Occipital lobe (tissue), 2 donors: ENCODE results near the gene FER1L5. TPM values are rescaled to one million over a fixed set of nuclear protein-coding genes. Genes with fewer than 3 reads are reported as not detected.

Experiments used
- DNase-seq: peaks from one replicate; lab custom pipeline; 2025; lab: John Stamatoyannopoulos, UW
- total RNA-seq: library from RNA; depleted of rRNA; stranded (reverse); fragments of >200 nt; gene quantifications from one replicate; pipeline ENCODE4 v1.2.3, GENCODE V29; 2014

The FER1L5 gene
- total RNA-seq, 1 donor from 2014 or later: 0.47 TPM

DNA sequence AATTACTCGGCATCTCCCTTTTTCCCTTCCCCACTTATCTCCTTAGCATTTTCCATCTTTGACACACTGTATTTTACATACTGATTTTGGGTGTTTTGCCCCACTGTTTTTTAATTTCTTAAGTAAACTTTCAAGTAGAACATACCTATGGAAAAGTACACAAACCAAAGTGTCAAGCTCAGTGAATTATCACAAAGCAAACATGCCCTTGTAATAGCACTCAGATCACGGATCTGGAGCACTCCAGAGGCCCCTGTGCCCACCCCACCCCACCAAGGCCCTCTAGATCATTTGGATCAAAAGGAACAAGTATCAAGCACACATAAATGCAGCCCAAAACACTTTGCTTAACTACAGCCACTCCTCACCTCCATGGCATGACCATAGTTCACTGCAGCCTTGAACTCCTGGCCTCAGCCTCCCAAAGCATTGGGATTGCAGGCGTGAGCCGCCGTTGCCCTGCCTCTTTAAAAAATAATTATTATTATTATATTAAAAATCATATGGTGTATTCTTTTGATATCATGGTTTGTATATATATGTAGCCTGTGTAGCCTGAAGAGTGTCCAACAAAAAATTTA lies 38.1 kb downstream of the FER1L5 start:
- DNase-seq: no peak

DNA sequence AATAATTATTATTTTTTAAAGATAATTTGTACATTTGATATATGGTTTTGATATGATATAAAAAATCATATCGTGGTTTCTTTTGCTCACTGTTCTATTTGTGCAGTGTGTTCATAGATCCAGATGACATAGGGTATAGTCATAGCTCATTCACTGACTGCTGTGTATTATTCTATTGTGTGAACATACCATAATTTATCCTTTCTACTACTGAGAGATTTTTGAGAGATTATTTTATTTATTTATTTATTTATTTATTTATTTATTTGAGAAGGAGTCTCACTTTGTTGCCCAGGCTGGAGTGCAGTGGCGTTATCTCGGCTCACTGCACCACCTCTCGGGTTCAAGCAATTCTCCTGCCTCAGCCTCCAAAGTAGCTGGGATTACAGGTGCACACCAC lies 39.0 kb downstream of the FER1L5 start:
- DNase-seq: no peak

DNA sequence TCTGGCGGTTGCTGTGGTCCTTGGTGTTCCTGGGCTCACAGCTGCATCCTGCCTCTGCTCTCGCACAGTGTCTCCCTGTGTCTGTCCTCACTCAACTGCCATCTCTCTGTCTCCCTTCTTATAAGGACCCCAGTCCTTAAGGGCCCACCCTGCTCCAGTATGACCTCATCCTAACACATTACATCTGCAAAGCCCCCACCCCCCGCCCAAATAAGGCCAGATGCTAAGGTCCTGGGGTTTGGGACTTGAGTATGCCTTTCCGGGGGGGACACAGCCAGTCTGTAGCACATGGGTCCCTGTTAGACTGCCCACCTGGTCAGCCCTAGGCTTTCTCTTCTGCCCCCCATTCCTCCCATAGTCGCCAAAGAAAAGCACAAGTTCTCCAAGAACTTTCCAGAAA lies 40.7 kb downstream of the FER1L5 start:
- DNase-seq: no peak

DNA sequence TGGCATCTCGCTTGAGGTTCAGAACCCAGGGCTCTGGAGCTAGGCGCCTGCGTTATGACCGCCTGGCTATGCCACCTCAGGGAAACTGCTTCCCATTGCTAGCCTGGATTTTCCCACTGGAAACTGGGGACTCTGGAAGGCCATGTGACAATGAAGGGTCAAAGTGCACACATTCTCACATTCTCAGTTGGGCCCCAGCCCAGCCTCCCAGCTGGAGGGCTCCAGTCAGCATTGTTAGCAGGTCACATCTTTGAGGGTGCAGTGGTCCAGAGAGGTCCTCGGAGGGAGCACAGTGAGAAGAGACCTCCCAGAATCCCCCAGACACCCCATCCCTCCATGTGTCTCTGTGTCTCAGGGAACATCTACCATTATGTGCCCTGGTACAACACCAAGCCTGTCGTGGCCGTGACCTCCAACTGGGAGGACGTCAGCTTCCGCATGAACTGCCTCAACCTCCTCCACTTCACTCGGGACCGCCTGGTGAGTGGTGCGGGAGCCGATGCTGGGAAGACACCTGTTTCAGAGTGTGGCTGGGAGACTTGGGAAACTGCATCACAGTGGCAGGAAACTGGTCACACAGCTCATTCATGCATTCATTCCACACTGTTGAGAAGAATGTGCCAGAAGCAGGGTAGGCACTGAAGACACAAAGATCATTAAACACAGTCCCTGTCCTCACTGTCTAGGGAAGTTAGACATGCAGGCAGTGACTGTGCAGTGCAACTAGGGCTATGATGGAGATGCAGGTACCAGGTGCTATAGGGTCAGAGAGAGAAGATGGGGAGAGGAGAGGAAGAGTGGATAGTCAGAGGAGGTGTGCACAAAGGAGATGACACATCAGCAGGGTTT lies 41.6 kb downstream of the FER1L5 start:
- DNase-seq: no peak

DNA sequence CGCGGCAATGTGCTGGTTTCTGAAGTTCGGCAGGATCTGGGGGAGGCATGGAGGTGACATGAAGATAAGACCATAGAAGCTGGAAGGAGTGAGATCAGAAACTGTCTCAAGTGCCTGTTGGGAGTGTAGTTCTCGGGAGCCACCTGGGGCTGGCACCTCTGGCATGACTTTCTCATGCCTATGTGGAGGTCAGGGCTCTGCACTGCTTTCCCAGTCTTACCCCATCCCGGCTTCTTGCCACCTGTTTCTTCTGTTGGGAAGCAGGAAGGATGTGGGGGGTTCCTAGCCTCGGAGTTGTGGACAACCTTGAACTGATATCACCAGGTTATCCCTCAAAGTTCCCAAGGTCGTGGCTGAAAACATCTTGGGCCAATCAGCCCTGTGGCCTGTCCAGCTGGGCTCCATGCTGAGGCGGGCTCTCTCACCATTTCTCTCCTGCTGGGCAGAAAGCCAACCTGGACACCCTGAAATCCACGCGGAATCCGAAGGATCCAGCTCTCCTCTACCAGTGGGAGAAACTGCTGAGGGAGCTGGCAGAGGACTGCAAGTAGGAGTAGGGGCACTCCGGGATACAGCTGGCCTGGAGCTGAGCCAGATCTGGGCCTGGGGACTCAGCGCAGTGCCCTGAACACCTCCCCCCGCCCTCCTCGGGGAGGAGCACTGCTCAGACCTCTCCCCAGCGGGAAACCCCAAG lies 42.5 kb downstream of the FER1L5 start:
- DNase-seq: no peak

DNA sequence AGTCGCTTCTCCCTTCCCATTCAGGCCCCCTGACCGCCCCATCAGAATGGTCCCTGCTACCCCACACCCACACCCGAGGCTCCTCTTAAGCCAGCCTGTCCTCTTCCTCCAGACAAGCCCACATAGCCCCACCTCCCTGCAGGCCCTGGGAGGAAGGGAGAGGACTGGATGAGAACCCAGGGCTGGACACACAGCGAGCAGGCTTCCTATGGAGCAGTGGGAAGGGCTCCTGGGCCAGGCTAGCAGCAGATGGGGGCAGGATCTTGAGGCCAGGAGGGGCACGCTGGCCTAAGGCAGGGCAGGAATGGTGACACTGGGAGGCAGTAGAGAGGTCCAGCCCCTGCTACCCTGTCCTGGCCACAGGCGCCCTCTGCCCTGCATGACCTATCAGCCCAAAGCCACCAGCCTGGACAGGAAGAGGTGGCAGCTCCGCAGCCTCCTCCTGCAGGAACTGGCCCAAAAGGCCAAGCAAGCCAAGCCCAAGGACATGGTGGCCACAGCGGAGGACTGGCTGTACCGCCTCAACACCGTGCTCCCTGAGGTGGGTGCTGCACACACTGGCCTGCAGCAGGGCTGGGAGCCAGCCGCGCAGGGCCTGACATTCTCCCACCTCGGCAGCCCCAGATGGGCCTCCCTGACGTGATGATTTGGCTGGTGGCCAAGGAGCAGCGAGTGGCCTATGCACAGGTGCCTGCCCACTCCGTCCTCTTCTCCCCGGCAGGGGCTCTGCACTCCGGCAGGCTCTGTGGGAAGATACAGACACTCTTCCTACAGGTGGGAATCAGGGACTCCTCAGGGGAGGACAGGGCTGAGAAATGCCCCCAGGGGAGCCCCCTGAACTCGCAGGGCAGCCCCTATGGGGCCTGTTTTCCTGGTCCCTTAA lies 43.3 kb downstream of the FER1L5 start:
- no peak for DNase-seq

DNA sequence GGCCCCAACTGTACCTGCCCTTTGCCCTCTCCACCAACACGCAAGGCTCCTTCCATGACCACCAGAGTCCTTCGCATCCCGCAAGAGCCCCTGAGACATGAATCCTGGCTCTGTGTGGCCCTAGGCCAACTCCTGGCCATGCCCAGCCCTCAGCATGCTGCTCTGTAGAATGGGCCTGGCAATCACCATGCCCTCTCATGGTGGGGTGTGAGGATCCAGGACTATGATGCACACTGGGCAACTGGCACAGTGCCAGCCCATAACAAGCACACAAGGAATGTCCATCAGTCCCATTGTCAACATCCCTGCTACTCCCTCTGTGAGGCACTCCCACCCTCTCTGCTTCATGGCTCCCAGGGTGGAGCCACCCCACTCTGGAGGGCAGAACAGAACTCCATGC lies 44.7 kb downstream of the FER1L5 start:
- DNase-seq: no peak

DNA sequence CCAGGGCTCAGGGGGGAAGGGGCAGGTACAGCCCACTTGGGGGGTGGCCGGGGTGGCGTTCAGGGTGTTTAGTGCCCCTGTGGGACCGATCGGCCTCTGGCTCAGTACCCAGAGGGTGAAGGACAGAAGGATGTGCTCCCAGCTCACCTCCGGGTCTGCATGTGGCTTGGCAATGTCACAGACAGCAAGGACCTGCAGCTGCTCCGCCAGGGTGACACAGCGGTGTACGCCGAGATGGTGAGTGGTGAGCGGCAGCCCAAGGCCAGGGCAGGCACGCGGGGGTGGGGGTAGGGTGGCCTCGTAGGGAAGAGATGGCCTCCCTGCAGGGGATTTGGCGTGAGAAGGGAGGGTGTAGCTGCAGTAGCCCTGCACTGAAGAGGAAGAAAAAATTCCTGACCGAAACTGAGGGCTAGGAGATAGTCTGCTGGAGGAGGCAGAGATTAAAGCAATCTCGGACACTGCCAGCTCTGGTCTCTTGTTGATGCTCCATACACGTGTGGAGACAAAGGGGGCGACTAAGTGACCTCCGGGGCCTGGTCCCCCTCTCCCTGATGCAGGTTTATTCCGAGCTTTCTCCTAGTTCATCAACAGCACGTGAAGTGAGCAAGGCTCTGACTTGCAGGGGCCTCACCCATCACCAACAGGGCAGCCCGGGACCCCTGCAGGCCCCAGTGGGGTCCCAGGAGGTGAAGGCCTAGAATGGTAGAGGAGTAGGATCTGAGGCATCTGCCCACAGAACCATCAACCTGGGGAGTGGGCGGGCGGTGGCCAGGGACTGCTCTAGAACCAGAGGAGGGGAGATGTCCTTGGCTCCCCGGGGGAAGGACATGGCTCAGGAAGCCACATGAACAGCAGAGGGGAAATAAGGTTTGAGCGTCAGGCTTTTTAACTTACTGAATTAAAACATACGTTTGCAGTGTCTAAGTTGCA lies 45.4 kb downstream of the FER1L5 start:
- no peak for DNase-seq

DNA sequence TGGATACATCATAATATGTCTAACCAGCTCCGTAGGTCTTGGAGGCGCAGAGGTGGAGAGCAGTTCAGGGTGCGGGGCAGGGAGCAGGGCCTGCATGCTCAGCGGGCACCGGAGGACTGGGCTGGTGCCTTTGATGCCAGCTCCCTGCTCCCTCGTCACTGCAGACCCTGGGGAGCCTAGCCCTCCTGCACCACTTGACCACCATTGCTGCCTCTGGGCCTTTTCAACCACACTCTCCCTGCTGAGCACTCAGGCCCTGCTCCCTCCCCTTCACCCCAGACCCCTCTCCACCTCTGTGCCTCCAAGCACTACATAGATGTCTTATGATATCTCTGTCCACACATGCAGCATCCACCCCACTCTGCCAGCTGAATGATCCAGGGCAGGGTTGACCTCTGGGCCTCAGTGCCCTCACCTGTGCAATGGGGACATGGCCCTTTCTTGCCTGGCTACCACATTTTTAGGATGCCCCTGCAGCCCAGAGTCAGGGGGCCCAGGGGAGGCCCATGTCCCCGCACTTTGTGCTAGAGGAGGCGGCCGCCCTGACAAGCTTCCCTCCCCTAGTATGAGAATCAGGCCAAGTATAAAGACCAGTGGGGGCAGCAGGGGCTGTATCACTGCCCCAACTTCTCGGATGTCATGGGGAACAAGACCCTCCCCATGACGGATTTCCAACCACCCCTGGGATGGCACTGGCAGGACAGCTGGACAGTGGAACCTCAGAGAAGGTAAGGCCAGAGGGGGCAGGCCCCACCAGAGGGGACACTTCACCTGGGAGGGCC lies 46.3 kb downstream of the FER1L5 start:
- no peak for DNase-seq

DNA sequence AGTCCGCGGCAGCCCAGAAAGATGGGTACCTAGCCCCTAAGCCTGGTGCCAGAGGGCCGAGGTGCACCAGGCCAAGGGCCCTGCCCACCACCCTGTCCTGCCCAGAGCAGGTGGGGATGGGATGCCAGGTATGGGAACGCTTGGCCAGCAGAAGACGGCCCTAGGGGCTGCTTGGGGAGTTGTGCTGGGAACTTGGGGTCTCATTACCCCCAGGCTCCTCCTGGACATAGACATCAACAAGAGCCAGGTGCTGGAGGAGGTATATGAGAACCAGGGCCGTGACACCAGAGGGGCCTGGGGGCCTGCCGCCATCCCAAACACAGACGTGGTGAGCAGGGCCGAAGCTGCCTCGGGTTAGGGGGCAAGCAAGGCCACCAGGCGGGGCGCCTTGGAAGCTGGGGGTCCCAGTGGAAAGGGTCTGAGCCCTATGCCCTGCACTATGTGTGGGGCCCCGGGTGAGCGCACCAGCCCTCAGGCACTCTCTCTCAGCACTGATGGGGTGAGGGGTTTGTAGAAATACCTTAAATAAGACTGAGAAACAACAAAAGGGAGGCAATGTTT lies 46.9 kb downstream of the FER1L5 start:
- no peak for DNase-seq

DNA sequence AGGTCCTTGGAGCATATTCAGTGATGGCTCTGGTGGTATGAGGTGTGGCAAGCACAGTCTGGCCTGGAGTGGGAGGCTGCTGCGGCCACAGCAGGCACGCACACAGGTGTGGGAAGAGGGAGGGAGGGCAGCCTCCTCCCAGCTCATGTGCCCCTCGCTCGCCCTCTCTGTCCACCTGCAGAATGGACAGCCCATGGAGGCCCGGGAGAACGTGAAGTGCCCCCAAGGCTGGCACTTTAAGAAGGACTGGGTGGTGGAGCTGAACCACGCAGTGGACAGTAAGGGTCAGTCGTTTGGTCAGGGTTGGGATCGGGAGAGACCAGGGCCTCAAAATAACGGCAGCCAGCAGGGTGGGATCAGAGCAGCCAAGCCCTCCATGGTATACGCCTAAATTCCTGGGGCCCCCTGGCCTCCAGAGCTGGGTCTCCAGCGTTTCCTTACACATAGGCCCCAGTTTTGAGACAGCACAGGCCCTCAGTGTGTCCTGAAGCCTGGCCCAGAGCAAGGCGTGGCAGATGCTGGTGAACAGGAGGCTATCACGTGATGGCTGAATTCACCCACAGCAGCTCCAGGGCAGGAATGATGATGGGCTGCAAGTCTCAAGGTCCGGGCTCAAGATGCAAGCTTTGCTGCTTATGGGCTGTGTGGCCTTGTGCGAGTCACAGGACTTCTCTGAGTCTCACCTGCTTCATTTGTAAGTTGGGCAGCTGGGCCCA lies 47.9 kb downstream of the FER1L5 start:
- DNase-seq: no peak

DNA sequence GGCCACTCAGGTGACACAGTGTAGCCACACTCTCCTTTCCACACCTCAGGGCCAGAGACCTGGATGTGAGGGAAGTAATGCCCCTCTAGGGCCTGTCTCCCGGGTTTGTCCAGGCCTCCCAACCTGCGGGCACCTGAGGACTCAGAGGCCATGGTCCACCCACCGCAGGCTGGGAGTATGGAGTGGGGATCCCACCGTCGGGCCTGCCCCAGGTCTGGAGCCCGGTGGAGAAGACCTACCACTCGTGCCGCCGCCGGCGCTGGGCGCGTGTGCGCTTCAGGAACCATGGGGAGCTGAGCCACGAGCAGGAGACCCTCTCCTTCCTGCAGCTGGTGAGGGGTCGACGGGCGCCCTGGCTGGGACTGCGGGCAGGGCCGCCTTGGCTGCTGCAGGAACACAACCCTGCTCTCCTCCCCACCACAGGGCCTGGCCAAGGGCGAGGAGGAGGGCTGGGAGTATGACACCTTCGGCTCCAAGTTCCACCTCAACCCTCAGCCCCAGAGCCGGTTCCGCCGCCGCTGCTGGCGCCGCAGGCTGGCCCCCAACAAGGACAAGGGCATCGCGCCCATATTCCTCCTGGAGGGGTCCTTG lies 48.6 kb downstream of the FER1L5 start:
- no peak for DNase-seq

DNA sequence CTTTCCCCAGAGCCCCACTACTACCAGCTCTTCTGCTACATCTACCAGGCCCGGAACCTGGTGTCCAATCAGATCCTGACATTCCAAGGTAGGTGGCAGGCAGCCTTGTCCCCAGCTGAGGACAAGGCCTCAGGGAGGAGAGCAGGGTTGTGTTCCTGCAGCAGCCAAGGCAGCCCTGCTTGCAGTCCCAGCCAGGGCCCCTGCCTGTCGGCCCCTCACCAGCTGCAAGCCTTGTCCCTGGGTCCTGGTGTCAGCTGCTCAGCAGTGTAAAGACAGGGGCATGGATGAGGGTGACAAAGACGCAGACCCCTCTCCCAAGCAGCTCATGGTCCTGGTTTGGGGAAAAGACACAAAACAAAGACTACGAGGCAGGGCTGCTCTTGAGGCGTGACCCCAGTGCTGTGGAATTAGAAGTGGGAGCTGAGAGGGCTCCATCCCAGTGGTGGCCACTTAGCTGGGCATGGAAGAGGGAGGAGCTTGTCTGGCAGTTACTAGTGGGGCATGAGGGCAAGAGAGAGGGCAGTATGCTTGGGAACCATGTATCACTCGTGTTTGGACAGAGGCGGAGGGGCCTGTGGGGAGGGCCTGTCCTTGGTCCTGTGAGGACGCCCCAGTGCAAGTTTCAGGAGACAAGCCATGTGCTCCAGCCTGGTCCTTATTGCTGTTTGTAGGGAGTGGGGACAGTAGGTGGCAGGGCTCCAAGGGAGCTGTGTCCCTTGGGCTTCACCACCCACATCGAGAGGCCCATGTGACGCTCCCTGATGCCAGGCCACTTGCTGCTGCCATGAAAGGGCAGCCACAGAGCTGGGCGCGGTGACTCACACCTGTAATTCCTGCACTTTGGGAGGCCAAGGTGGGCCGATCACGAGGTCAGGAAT lies 49.8 kb downstream of the FER1L5 start:
- DNase-seq: no peak

DNA sequence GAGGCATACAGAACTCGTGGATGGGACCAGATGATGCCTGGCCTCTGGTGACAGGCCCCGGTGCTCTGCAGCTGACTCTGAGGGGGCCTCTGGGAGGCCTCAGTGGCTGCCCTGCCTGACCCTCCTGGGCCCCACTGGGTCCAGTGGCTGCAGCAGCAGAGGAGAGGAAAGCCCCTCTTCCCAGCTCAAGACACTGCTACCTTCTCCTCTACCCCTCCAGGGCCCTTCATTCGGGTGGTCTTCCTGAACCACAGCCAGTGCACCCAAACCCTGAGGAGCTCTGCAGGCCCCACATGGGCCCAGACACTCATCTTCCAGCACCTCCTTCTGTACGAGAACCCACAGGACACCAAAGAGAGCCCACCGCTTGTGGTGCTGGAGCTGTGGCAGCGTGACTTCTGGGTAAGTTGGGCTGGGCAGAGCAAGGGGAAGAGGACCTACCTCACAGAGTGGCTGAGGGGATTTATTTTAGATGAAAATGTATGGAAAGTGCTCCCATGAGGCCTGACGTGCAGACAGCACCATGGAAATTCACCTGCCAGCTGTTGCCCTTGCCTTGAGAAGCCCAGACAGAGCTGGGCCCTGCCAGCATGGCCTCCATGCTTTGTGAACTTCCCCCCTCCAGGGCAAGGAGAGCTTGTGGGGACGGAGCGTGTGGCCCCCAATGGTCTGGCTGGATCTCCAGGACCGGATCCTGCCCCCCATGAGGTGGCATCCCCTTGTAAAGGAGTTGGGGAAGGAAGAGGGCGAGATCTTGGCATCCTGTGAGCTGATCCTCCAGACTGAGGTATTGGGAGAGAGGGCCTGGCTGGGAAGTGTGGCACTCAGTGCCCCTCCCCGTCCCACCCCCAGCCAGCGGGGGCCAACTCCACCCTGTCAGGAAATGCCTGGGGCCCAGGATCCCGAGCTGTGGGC lies 51.0 kb downstream of the FER1L5 start:
- DNase-seq: no peak

DNA sequence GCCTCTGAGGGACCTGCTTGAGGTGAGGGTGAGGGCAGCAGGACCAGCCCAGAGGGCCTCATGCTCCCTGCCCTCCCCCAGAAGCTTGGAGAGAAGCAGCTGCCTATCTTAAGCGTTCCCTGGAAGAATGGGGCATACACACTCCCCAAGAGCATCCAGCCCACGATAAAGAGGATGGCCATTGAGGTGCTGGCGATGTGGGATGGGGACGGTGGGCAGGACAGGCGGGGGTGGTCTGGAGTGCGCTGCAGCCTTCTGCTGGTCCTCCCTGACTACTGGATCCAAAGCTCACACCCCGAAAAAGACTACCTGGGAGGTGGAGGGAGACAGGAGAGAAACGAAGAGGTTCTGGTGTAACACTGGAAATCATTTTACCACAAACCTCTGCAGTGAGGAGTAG lies 51.7 kb downstream of the FER1L5 start:
- DNase-seq: no peak

DNA sequence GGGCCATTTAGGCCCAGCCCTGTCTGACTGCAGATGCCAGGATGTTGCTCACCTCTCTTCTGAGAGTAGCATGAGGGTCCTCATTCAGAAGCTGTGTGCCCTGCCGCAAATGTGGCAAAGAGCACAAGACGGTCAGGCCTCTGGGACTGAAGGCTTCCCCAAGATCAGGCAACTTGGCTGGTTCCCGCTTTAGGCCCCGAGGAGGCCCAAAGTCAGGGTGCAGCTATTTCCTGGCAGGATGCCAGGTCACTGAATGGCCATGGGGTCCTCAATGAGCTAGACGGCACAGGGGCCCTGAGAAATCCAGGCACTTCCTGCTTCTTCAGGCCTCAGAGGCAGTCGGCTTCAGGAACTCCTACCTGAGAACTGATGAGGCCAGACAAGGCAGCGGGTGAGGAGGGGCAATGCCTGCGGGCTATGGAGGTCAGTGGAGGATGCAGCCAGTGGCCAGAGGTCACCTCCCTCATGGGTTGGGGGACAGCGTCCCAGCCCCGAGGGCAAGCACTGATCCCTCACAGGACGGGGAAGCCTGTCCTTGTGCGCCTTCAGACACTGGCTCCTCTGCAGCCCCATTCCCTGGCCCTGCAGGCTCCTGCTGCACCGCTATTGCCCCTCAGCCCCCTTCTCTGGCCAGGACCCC lies 52.4 kb downstream of the FER1L5 start:
- DNase-seq: no peak
